Measurements from ENCODE around the gene COTL1. TPM values are rescaled to one million over a fixed set of nuclear protein-coding genes. Genes with fewer than 3 reads are reported as not detected.

COTL1 gene
- total and polyA plus RNA-seq, 2 of the 13 experiments (the other 11 are each of a cell fraction or from before 2014, with no cell fraction given) = 8.7 to 16.9 TPM

- WGBS (ENCODE audit: low lambda C conversion rate) = 51% methylated on average over 11 of the region's 11 CpGs
- no TSS peak for BruUV-seq (replicated peaks)
- 0 out of 5 replicates have a peak, but pooled peaks cover 0 to 3% of the 10 kb centered on the region in 2 experiments for H3K27me3 ChIP-seq (ENCODE audit: control insufficient read depth in 1 of 2, insufficient read depth in 2 of 2, low read length in 2 of 2)
- H3K79me2 ChIP-seq (ENCODE audit: insufficient read depth, low read length) = no peaks in the 10 kb centered on the region
- ChIA-PET POLR2A (no interaction called here), CTCF (ENCODE audit: low intra/inter-chr PET ratio, low total read pairs) (no interaction called here)
- no peak overlapping the region for H2AFZ ChIP-seq (ENCODE audit: low read length)
- no peak for ATAC-seq
- H3K27ac ChIP-seq (ENCODE audit: extremely low read length, insufficient read depth, low read length) = no peak overlapping the region
- H3K9ac ChIP-seq (ENCODE audit: insufficient read depth, low read depth, low read length) = no peak overlapping the region
- peaks cover 46% of the 10 kb centered on the region for H3K4me1 ChIP-seq (ENCODE audit: insufficient read depth, low read length)
- no peaks in the 10 kb centered on the region for H3K36me3 ChIP-seq (replicated peaks in 1 of 2; ENCODE audit: control insufficient read depth in 1 of 2, insufficient read depth in 2 of 2, low read length in 2 of 2)
- in situ Hi-C loops (cut with HindIII; ENCODE audit: extremely low pct_ligation_motif_present, low pct_unique_long_range_greater_than_20kb) (no loop called here), intact Hi-C loops (cut with micrococcal nuclease; ENCODE audit: unreplicated experiment) (no loop called here)
- no peaks in the 10 kb centered on the region for H3K9me3 ChIP-seq (ENCODE audit: low read length)
- H4K20me1 ChIP-seq (ENCODE audit: insufficient read depth, low read length) = no peaks in the 10 kb centered on the region
- TF ChIP-seq THAP7 (CRISPR knock-in tag; IDR thresholded peaks at IDR 0.05) (no peak), ZNF720 (CRISPR knock-in tag; IDR thresholded peaks at IDR 0.05) (no peak), ZNF768 (CRISPR knock-in tag; IDR thresholded peaks at IDR 0.05) (no peak), DZIP1 (CRISPR knock-in tag; IDR thresholded peaks at IDR 0.05) (no peak), STAT5B (CRISPR knock-in tag; IDR thresholded peaks at IDR 0.05) (no peak), MEF2D (CRISPR knock-in tag; IDR thresholded peaks at IDR 0.05) (no peak), FOSL2 (CRISPR knock-in tag; IDR thresholded peaks at IDR 0.05) (no peak), HNRNPH1 (optimal IDR thresholded peaks at IDR 0.05; ENCODE audit: low read depth, low read length) (no peak), PAXIP1 (CRISPR knock-in tag; conservative IDR thresholded peaks at IDR 0.05) (no peak), TFDP2 (CRISPR knock-in tag; IDR thresholded peaks at IDR 0.05) (no peak), ZNF605 (CRISPR knock-in tag; IDR thresholded peaks at IDR 0.05) (no peak), GTF2F1 (IDR thresholded peaks at IDR 0.05; ENCODE audit: low read length) (no peak), ZFP90 (CRISPR knock-in tag; IDR thresholded peaks at IDR 0.05; ENCODE audit: borderline replicate concordance) (no peak), ZNF101 (CRISPR knock-in tag; IDR thresholded peaks at IDR 0.05; ENCODE audit: borderline replicate concordance, low read depth) (no peak), HNF4A (CRISPR knock-in tag; IDR thresholded peaks at IDR 0.05) (no peak)
- H3K4me3 ChIP-seq (replicated peaks in 1 of 3; ENCODE audit: insufficient read depth in 1 of 3, low read depth in 2 of 3, low read length in 3 of 3) = no peak overlapping the region
- no peak for FAIRE-seq
- DNase-seq (ENCODE audit: low spot score) = no peak
- H3K4me2 ChIP-seq (ENCODE audit: low read depth, low read length) = no peak overlapping the region
These were observed 80.3 kb downstream of the COTL1 start for GRCh38 chr16:84537491-84538151.
